GM19023 (cell line): ENCODE results near the gene RAB4B.
"Not testable (repeated sequence)": the region's sequence is repeated elsewhere in the genome, so short reads cannot be mapped to it uniquely, and the experiment has no call there.

Source experiments
- ATAC-seq: cut with Tn5 transposase; IDR thresholded peaks from one replicate; pipeline ENCODE4 v1.9.1; 2021; ENCODE audit warnings: mild to moderate bottlenecking, moderate library complexity; ENCODE audit not compliant: unreplicated experiment

Gene RAB4B

GRCh38 chr19:40843653-40844052 lies 65.6 kb downstream of the RAB4B start:
- not testable (repeated sequence) for ATAC-seq
